DND-41 (cell line): ENCODE measurements around the gene SLC38A7.

Experiments
- ATAC-seq: fragments of 200-7000 bp; cut with Tn5 transposase; 3 replicates; pipeline ENCODE4 v1.9.1; 2021; ENCODE audit warnings: low read depth; ENCODE audit not compliant: insufficient read depth
- DNase-seq: peaks from one replicate; pipeline ENCODE4 v3.0.0-alpha.2; 2020
- H2AFZ ChIP-seq: 2 replicates; pipeline ENCODE4 v1.6.0; 2012; ENCODE audit warnings: low read depth, low read length
- H3K27ac ChIP-seq: 2 replicates; pipeline ENCODE4 v1.5.1; 2012; ENCODE audit warnings: low read length, inconsistent platforms
- H3K27me3 ChIP-seq: fragments of 200-600 bp; sonication (generic); 2 replicates; pipeline ENCODE4 v1.6.0; 2012; ENCODE audit warnings: low read length, mild to moderate bottlenecking, inconsistent platforms; ENCODE audit not compliant: insufficient read depth, poor library complexity
- H3K36me3 ChIP-seq: 2 replicates; pipeline ENCODE4 v1.5.1; 2012; ENCODE audit warnings: low read length, inconsistent platforms; ENCODE audit not compliant: insufficient read depth
- H3K4me1 ChIP-seq: 2 replicates; pipeline ENCODE4 v1.5.1; 2012; ENCODE audit warnings: mild to moderate bottlenecking, low read length; ENCODE audit not compliant: insufficient read depth
- H3K4me2 ChIP-seq: 2 replicates; pipeline ENCODE4 v1.6.0; 2012; ENCODE audit warnings: mild to moderate bottlenecking, moderate library complexity, low read length, inconsistent platforms; ENCODE audit not compliant: insufficient read depth
- H3K4me3 ChIP-seq, 2 experiments: fragments of 200-600 bp in 1 of 2; shearing (Covaris generic) in 1 of 2; 2 replicates each; pipeline ENCODE4 v1.5.1; 2012 to 2016; ENCODE audit warnings: inconsistent platforms in 2 of 2, low read length in 2 of 2, mild to moderate bottlenecking in 2 of 2, low read depth in 1 of 2, moderate library complexity in 1 of 2
- H3K79me2 ChIP-seq: 2 replicates; pipeline ENCODE4 v1.6.0; 2012; ENCODE audit warnings: low read length, inconsistent platforms; ENCODE audit not compliant: insufficient read depth
- H3K9ac ChIP-seq: 2 replicates; pipeline ENCODE4 v1.6.0; 2012; ENCODE audit warnings: low read depth, mild to moderate bottlenecking, inconsistent platforms, low read length, moderate library complexity
- H3K9me3 ChIP-seq: 2 replicates; pipeline ENCODE4 v1.5.1; 2012; ENCODE audit warnings: low read length, moderate library complexity, mild to moderate bottlenecking, inconsistent platforms; ENCODE audit not compliant: insufficient read depth, severe bottlenecking
- H4K20me1 ChIP-seq: 2 replicates; pipeline ENCODE4 v1.6.0; 2012; ENCODE audit warnings: low read length; ENCODE audit not compliant: insufficient read depth
- CTCF ChIP-seq: IDR thresholded peaks from 2 replicates; pipeline ENCODE4 v1.5.1; 2012; ENCODE audit warnings: borderline replicate concordance, low read length, moderate library complexity, mild to moderate bottlenecking; ENCODE audit not compliant: poor library complexity, severe bottlenecking; ENCODE audit errors: extremely low read depth
- EZH2 ChIP-seq: IDR thresholded peaks from 3 replicates; pipeline ENCODE4 v1.6.1; 2012; ENCODE audit warnings: borderline replicate concordance, low read depth, mild to moderate bottlenecking, moderate library complexity, low read length, inconsistent platforms; ENCODE audit not compliant: severe bottlenecking

The SLC38A7 gene

GRCh38 chr16:58732545-58733247, 48.1 kb upstream of the SLC38A7 start:
- ATAC-seq (no peak), DNase-seq (no peak)
- no peaks in the 10 kb centered on the region for H3K27me3 ChIP-seq
- peak overlapping the region; percentile 91 for H3K27ac ChIP-seq
- H3K4me3 ChIP-seq = peak overlapping the region; percentile 97 to 100; a peak in 3 of 4 replicates
- H4K20me1 ChIP-seq = peaks cover 40% of the 10 kb centered on the region
- no peaks in the 10 kb centered on the region for H3K9me3 ChIP-seq
- peak overlapping the region; percentile 98 for H3K9ac ChIP-seq
- peaks cover 27% of the 10 kb centered on the region for H3K36me3 ChIP-seq
- H2AFZ ChIP-seq = peak overlapping the region; percentile 99; the same call in 1 of the 2 replicates
- H3K4me2 ChIP-seq = peak overlapping the region; percentile 92
- TF ChIP-seq EZH2 (no peak), CTCF (no peak)
- peaks cover 38% of the 10 kb centered on the region for H3K4me1 ChIP-seq
- peaks cover 67% of the 10 kb centered on the region for H3K79me2 ChIP-seq

GRCh38 chr16:58730724-58731370, 46.3 kb upstream of the SLC38A7 start:
- H3K4me1 ChIP-seq = peaks cover 38% of the 10 kb centered on the region
- no peak for DNase-seq
- H3K4me3 ChIP-seq = no peak overlapping the region
- peak overlapping the region; percentile 92; the same call in 1 of the 2 replicates for H3K4me2 ChIP-seq
- peaks cover 31% of the 10 kb centered on the region for H3K36me3 ChIP-seq
- H2AFZ ChIP-seq = no peak overlapping the region
- no peak for ATAC-seq
- peaks cover 50% of the 10 kb centered on the region for H4K20me1 ChIP-seq
- no peaks in the 10 kb centered on the region for H3K27me3 ChIP-seq
- no peak overlapping the region for H3K27ac ChIP-seq
- H3K9me3 ChIP-seq = no peaks in the 10 kb centered on the region
- peaks cover 83% of the 10 kb centered on the region for H3K79me2 ChIP-seq
- no peak for TF ChIP-seq EZH2
- TF ChIP-seq CTCF = no peak
- no peak overlapping the region for H3K9ac ChIP-seq

- DNase-seq = no peak
- Histone ChIP-seq H3K9ac (no peak overlapping the region), H3K27me3 (no peaks in the 10 kb centered on the region), H3K9me3 (no peaks in the 10 kb centered on the region), H3K4me2 (no peak overlapping the region), H3K36me3 (peaks cover 48% of the 10 kb centered on the region), H3K27ac (no peak overlapping the region), H4K20me1 (peaks cover 59% of the 10 kb centered on the region), H3K4me3 (no peak overlapping the region), H3K4me1 (peaks cover 24% of the 10 kb centered on the region), H3K79me2 (peaks cover 85% of the 10 kb centered on the region), H2AFZ (no peak overlapping the region)
- TF ChIP-seq EZH2 (no peak), CTCF (no peak)
- ATAC-seq = no peak
These were observed 43.4 kb upstream of the SLC38A7 start for GRCh38 chr16:58727796-58728568.
